Endothelial cell of umbilical vein (primary cell): ENCODE measurements around the gene IL17REL. TPM values are rescaled to one million over a fixed set of nuclear protein-coding genes. Genes with fewer than 3 reads are reported as not detected.

Source experiments
- BruUV-seq: library from RNA; stranded (reverse); fragments of 400-500 nt; replicated peaks from 2 replicates; lab custom pipeline; 2021; lab: Mats Ljungman, UMichigan
- CTCF ChIA-PET: fragments of 300-600, 350-600 bp; sonication (Branson Sonifier 250); formaldehyde crosslinking; loops from one replicate; lab custom pipeline; 2021; ENCODE audit warnings: antibody characterized with exemption, inconsistent platforms; lab: Charles Lee
- POLR2A ChIA-PET: fragments of 300-600, 350-600 bp; sonication (Branson Sonifier 250); formaldehyde crosslinking; loops from one replicate; lab custom pipeline; 2021; ENCODE audit warnings: antibody characterized with exemption, inconsistent platforms; lab: Charles Lee
- DNase-seq: peaks from one replicate; pipeline ENCODE4 v3.0.0-alpha.2; 2011; ENCODE audit warnings: low read depth, low spot score
- FAIRE-seq: peaks from 2 replicates; lab custom pipeline; 2011; peaks lifted over from hg19 to GRCh38; lab: Jason Lieb, UNC
- H2AFZ ChIP-seq: 2 replicates; pipeline ENCODE4 v1.6.0; 2012; ENCODE audit warnings: low read depth, low read length, control low read depth, inconsistent platforms
- H3K27ac ChIP-seq: 2 replicates; pipeline ENCODE4 v1.5.1; 2011; ENCODE audit warnings: low read depth, mild to moderate bottlenecking, control low read depth, low read length, moderate library complexity; ENCODE audit not compliant: insufficient read depth
- H3K27me3 ChIP-seq, 2 experiments: 2 replicates each; pipeline versions ENCODE4 v1.6.0 to v1.6.1; 2011; ENCODE audit warnings: low read length in 2 of 2, mixed read lengths in 1 of 2; ENCODE audit not compliant: control insufficient read depth in 2 of 2, insufficient read depth in 2 of 2
- H3K36me3 ChIP-seq, 2 experiments: 2 replicates in 1 of 2; 3 replicates in 1 of 2; pipeline ENCODE4 v1.5.1; 2011; ENCODE audit warnings: low read length in 2 of 2, mild to moderate bottlenecking in 1 of 2, moderate library complexity in 1 of 2; ENCODE audit not compliant: control insufficient read depth in 2 of 2, insufficient read depth in 2 of 2; ENCODE audit errors: extremely low read depth in 1 of 2
- H3K4me1 ChIP-seq: 3 replicates; pipeline ENCODE4 v1.5.1; 2011; ENCODE audit warnings: mild to moderate bottlenecking, low read length; ENCODE audit not compliant: control insufficient read depth, insufficient read depth; ENCODE audit errors: extremely low read depth
- H3K4me2 ChIP-seq: 2 replicates; pipeline ENCODE4 v1.6.1; 2011; ENCODE audit warnings: low read length, control low read depth, mixed read lengths; ENCODE audit not compliant: insufficient read depth
- H3K4me3 ChIP-seq, 3 experiments: fragments of 200-600 bp in 1 of 3; sonication (generic), shearing (Covaris generic) in 1 of 3; replicated peaks in 1 of 3; 2 replicates each; pipeline ENCODE4 v1.5.1; 2011 to 2016; ENCODE audit warnings: control low read depth in 3 of 3, low read length in 3 of 3, mild to moderate bottlenecking in 2 of 3, inconsistent platforms in 1 of 3, low read depth in 1 of 3, moderate library complexity in 1 of 3; ENCODE audit not compliant: insufficient read depth in 1 of 3
- H3K79me2 ChIP-seq: 2 replicates; pipeline ENCODE4 v1.6.0; 2012; ENCODE audit warnings: low read length, inconsistent platforms; ENCODE audit not compliant: control insufficient read depth, insufficient read depth
- H3K9ac ChIP-seq: replicated peaks from 2 replicates; pipeline ENCODE3; 2011; ENCODE audit warnings: low read length, control low read depth; ENCODE audit not compliant: insufficient read depth; ENCODE audit errors: extremely low read depth
- H3K9me1 ChIP-seq: replicated peaks from 3 replicates; pipeline ENCODE4 v1.6.0; 2011; ENCODE audit warnings: mild to moderate bottlenecking, low read length; ENCODE audit not compliant: control insufficient read depth, insufficient read depth; ENCODE audit errors: extremely low read depth
- H3K9me3 ChIP-seq: replicated peaks from 2 replicates; pipeline ENCODE4 v1.5.1; 2012; ENCODE audit warnings: low read length, inconsistent platforms; ENCODE audit not compliant: control insufficient read depth, insufficient read depth
- H4K20me1 ChIP-seq: replicated peaks from 2 replicates; pipeline ENCODE3; 2011; ENCODE audit warnings: mild to moderate bottlenecking, low read length; ENCODE audit not compliant: control insufficient read depth, insufficient read depth; ENCODE audit errors: extremely low read depth
- EZH2 ChIP-seq: IDR thresholded peaks from 2 replicates; pipeline ENCODE4 v1.6.1; 2012; ENCODE audit warnings: borderline replicate concordance, low read depth, mild to moderate bottlenecking, moderate library complexity, low read length, inconsistent platforms; ENCODE audit not compliant: severe bottlenecking
- FOS ChIP-seq: IDR thresholded peaks from 2 replicates; pipeline ENCODE4 v1.6.1; 2011; ENCODE audit warnings: mild to moderate bottlenecking, low read length, moderate library complexity, borderline replicate concordance; ENCODE audit not compliant: insufficient read depth
- GATA2 ChIP-seq: IDR thresholded peaks from 2 replicates; pipeline ENCODE4 v1.7.0; 2011; ENCODE audit warnings: low read depth, mild to moderate bottlenecking, moderate library complexity, mixed read lengths, low read length; ENCODE audit not compliant: insufficient read length, insufficient read depth
- JUN ChIP-seq: IDR thresholded peaks from 2 replicates; pipeline ENCODE4 v1.6.1; 2011; ENCODE audit warnings: borderline replicate concordance, low read depth; ENCODE audit not compliant: insufficient read length, insufficient read depth
- MYC ChIP-seq: IDR thresholded peaks from one replicate; pipeline ENCODE4 v1.6.1; 2011; ENCODE audit warnings: mild to moderate bottlenecking, low read depth, low read length
- POLR2A ChIP-seq: IDR thresholded peaks from 2 replicates; pipeline ENCODE4 v1.6.1; 2012; ENCODE audit warnings: low read depth, mild to moderate bottlenecking, control low read depth, low read length
- POLR2AphosphoS5 ChIP-seq: IDR thresholded peaks from 2 replicates; pipeline ENCODE4 v1.6.1; 2012; ENCODE audit warnings: low read depth, mild to moderate bottlenecking, control low read depth, low read length, moderate library complexity; ENCODE audit not compliant: insufficient read depth
- dilution Hi-C: fragments of 300-500 bp; cut with MboI; formaldehyde crosslinking; loops from one replicate; pipeline ENCODE4 v1.15.0; 2019; ENCODE audit warnings: low sequenced_read_pairs; ENCODE audit not compliant: extremely low pct_ligation_motif_present
- intact Hi-C: fragments of 100-400 bp; cut with micrococcal nuclease; formaldehyde crosslinking; loops from one replicate; pipeline ENCODE4 v1.10.0; 2022
- polyA plus RNA-seq, 4 experiments: library from polyadenylated mRNA; depleted of rRNA in 3 of 4; stranded (reverse) in 3 of 4; unstranded in 1 of 4; fragments of >200 nt; gene quantifications; 2 replicates each; pipeline versions ENCODE4 v1.2.1 to v1.2.3, GENCODE V29; 2011 to 2012; ENCODE audit warnings: missing spikeins in 1 of 4
- total RNA-seq: library from RNA; stranded (reverse); gene quantifications from 2 replicates; pipeline ENCODE4 v1.2.3, GENCODE V29; 2021
- TF ChIP-seq, protein P1 (sequence below), 2 donors: IDR thresholded peaks; 1 replicate in 1 of 2; 2 replicates in 1 of 2; pipeline ENCODE4 v1.5.1; 2011; ENCODE audit warnings: low read length in 2 of 2, mild to moderate bottlenecking in 2 of 2, moderate library complexity in 2 of 2, control low read depth in 1 of 2, inconsistent platforms in 1 of 2, low read depth in 1 of 2; ENCODE audit not compliant: insufficient read depth in 1 of 2; ENCODE audit errors: extremely low read depth in 1 of 2
- TF ChIP-seq, protein P2 (sequence below): IDR thresholded peaks from 2 replicates; pipeline ENCODE4 v1.6.1; 2011; ENCODE audit not compliant: insufficient read depth, insufficient read length

Gene IL17REL
- total and polyA plus RNA-seq, 2 donors (not counting 3 experiments of a cell fraction or from before 2014, with no cell fraction given), result 0.06 to 0.15 TPM

DNA sequence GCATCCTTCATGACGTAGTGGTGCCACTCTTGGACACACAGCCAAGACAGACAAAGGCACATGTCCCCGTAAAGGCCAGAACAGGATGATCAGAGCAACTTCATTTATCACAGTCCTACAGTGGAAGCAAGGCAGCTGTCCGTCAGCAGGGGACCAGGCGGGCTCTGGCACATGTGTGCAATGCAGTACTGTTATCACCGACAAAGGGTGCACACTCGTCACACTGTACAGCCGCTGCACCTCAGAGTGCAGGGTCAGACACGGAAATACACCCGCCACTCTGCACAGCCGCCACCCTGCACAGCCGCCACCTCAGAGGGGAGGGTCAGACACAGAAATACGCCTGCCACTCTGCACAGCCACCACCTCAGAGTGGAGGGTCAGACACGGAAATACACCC, 13.4 kb upstream of the IL17REL start:
- no peaks in the 10 kb centered on the region for H3K4me1 ChIP-seq

DNA sequence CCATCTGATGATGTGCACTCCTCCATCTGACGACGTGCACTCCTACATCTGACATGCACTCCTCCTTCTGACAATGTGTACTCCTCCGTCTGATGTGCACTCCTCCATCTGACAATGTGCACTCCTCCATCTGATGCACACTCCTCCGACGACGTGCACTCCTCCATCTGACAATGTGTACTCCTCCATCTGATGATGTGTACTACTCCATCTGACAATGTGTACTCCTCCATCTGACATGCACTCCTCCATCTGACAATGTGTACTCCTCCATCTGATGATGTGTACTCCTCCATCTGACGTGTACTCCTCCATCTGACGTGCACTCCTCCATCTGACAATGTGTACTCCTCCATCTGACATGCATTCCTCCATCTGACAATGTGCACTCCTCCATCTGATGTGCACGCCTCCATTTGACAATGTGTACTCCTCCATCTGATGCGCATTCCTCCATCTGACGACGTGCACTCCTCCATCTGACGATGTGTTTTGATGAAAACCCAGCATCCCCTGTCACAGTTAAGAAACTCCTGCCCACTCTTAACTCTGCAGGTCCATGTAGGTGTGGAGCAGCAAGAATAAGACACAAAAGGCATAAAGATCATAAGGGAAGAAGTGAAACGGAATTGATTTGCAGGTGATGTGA, 9.7 kb upstream of the IL17REL start:
- FAIRE-seq, result no peak
- H3K36me3 ChIP-seq, result no peaks in the 10 kb centered on the region

More for the DNA sequence above, 13.4 kb upstream of the IL17REL start:
- H2AFZ ChIP-seq, result no peak overlapping the region
- no peaks in the 10 kb centered on the region for H3K36me3 ChIP-seq
- no peaks in the 10 kb centered on the region for H4K20me1 ChIP-seq
- dilution Hi-C loops (no loop called here), intact Hi-C loops (no loop called here)
- DNase-seq (no peak), FAIRE-seq (no peak)
- no peaks in the 10 kb centered on the region for H3K79me2 ChIP-seq
- H3K27me3 ChIP-seq, result peaks cover 0 to 2% of the 10 kb centered on the region in 2 experiments
- CTCF ChIA-PET, result no interaction called here
- no peaks in the 10 kb centered on the region for H3K9me1 ChIP-seq
- no peak overlapping the region for H3K27ac ChIP-seq
- H3K9ac ChIP-seq, result no peak overlapping the region
- TF ChIP-seq GATA2, result no peak
- TF ChIP-seq, protein P1, sequence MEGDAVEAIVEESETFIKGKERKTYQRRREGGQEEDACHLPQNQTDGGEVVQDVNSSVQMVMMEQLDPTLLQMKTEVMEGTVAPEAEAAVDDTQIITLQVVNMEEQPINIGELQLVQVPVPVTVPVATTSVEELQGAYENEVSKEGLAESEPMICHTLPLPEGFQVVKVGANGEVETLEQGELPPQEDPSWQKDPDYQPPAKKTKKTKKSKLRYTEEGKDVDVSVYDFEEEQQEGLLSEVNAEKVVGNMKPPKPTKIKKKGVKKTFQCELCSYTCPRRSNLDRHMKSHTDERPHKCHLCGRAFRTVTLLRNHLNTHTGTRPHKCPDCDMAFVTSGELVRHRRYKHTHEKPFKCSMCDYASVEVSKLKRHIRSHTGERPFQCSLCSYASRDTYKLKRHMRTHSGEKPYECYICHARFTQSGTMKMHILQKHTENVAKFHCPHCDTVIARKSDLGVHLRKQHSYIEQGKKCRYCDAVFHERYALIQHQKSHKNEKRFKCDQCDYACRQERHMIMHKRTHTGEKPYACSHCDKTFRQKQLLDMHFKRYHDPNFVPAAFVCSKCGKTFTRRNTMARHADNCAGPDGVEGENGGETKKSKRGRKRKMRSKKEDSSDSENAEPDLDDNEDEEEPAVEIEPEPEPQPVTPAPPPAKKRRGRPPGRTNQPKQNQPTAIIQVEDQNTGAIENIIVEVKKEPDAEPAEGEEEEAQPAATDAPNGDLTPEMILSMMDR (IDR thresholded peaks at IDR 0.05; ENCODE audit: extremely low read depth in 1 of 2, insufficient read depth in 1 of 2, low read depth in 1 of 2, low read length in 2 of 2), result no peak
- POLR2A ChIA-PET, result no interaction called here
- no peak overlapping the region for H3K4me3 ChIP-seq
- no peak overlapping the region for H3K4me2 ChIP-seq
- H3K9me3 ChIP-seq, result no peaks in the 10 kb centered on the region
- BruUV-seq, result no TSS peak

More for the DNA sequence above, 9.7 kb upstream of the IL17REL start:
- H3K9ac ChIP-seq, result no peak overlapping the region
- H3K9me3 ChIP-seq, result no peaks in the 10 kb centered on the region
- H3K4me1 ChIP-seq, result no peaks in the 10 kb centered on the region
- TF ChIP-seq, protein P2, sequence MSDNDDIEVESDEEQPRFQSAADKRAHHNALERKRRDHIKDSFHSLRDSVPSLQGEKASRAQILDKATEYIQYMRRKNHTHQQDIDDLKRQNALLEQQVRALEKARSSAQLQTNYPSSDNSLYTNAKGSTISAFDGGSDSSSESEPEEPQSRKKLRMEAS, result no peak
- TF ChIP-seq FOS (no peak), JUN (no peak), POLR2A (no peak), GATA2 (no peak), EZH2 (no peak), POLR2AphosphoS5 (no peak), MYC (no peak)
- TF ChIP-seq, protein P1 (IDR thresholded peaks at IDR 0.05; ENCODE audit: extremely low read depth in 1 of 2, insufficient read depth in 1 of 2, low read depth in 1 of 2, low read length in 2 of 2), result no peak
- CTCF ChIA-PET, result no interaction called here
- no peaks in the 10 kb centered on the region for H4K20me1 ChIP-seq
- POLR2A ChIA-PET, result no interaction called here
- intact Hi-C loops, result no loop called here
- no TSS peak for BruUV-seq
- H3K27me3 ChIP-seq, result peaks cover 5 to 6% of the 10 kb centered on the region in 2 experiments
- H3K9me1 ChIP-seq, result no peaks in the 10 kb centered on the region
- no peak for DNase-seq
- no peak overlapping the region for H3K27ac ChIP-seq
- no peak overlapping the region for H2AFZ ChIP-seq
- H3K4me3 ChIP-seq, result no peak overlapping the region
- no peak overlapping the region for H3K4me2 ChIP-seq
- no peaks in the 10 kb centered on the region for H3K79me2 ChIP-seq
- dilution Hi-C loops, result no loop called here
